HG03432 (cell line): ENCODE measurements around the gene PIK3C2G.
"Not testable (repeated sequence)": the region's sequence is repeated elsewhere in the genome, so short reads cannot be mapped to it uniquely, and the experiment has no call there.

Experiments
- ATAC-seq: cut with Tn5 transposase; IDR thresholded peaks from one replicate; pipeline ENCODE4 v1.9.1; 2021; ENCODE audit warnings: mild to moderate bottlenecking, moderate library complexity; ENCODE audit not compliant: unreplicated experiment

Gene PIK3C2G

GRCh38 chr12:18467620-18468245 is 206.4 kb downstream of the PIK3C2G start:
- ATAC-seq: peak; percentile 82

GRCh38 chr12:18468246-18469075 is 207.1 kb downstream of the PIK3C2G start:
- no peak for ATAC-seq

DNA sequence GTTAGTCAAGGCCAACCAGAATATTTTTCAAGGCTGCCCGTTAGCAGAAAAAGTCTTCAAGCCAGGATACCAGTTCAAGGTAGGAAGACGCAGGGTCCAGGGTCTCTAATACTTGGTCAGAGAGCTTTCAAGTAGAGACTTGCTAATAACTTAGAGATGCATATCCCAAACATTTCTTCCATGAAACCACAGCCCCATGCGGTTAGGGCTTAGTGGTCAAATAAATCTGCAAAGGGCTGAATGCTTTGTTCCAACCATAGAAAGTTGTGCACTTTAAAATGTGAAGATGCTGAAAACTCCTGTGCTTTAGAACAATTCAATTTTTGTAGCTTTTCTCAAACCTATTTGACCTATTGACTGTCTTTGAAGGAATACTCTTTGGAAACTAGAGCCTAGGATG is 208.9 kb downstream of the PIK3C2G start:
- ATAC-seq: no peak

DNA sequence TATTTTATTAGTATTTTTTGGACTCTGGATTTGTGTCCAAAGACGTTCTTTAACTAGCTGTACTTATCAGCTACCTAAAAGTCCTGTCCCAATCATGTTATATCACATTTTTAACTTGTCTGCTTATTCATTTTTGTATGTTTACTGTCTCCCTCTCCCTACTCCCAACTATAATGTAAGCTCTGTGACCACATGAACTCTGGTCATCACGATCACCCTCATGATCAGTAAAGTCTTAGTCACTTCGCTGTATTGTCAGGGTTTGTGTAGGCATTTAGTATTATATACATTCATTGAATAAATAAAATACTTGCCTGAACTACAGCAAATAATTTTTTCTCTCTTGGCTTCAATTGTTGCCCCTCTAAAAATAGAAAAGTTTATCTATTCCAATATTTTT is 211.0 kb downstream of the PIK3C2G start:
- ATAC-seq: no peak

DNA sequence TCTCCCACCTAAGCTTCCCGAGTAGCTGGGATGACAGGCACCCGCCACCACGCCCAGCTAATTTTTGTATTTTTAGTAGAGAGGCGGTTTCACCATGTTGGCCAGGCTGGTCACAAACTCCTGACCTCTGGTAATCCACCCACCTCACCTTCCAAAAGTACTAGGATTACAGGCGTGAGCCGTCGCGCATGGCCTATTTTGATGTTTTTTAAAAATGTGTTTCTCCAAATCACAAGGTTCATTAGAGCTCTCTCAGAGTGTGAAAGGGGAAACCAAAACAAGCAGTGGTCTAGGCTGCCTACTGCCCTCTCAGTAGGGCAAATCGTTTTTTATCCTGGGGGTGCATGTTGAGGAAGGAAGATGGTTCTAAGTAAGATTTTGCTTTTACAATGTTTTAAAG is 211.5 kb downstream of the PIK3C2G start:
- no peak for ATAC-seq

GRCh38 chr12:18476861-18477260 is 215.5 kb downstream of the PIK3C2G start:
- no peak for ATAC-seq

DNA sequence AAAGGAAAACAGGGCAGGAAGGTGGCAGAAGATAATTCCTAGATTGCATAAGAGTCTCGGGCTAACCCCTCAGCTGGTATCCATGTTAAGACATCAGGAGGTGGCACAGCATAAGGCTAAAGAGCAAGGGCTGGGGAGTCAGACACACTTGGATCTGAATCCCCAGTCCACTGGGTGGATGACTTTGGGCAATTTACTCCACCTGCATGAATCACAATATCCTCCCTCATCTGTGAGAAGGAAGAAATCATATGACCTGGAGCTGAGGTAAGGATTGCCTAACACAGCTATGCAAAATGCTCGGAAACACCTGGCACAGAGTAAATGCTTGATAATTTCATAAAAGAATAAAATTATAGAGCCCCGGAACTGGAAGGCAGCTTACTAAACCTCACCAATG is 217.9 kb downstream of the PIK3C2G start:
- no peak for ATAC-seq

DNA sequence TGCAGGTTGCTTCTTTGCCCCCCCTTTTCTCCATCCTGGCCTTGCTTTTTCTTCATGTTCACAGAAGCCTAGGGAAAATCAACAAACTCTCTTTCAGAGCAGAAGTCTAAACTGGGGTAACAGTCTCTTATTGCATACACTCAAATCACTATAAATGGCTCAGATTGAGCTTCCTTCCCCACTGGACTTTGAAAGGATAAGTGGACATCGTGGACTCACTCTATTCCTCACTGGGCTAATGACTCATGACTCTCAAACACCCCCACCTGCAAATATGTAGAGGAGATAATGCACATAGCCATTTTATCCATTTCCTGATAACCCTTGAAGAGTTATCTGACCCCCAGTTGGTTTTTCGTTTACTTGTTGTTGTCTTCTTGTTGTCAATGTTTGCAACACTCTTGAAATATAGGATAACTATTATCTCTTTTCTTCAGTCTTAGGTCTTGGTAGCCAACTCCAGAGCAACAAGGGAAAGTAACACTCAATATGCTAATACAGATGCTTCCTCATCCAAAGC is 221.3 kb downstream of the PIK3C2G start:
- ATAC-seq: no peak

DNA sequence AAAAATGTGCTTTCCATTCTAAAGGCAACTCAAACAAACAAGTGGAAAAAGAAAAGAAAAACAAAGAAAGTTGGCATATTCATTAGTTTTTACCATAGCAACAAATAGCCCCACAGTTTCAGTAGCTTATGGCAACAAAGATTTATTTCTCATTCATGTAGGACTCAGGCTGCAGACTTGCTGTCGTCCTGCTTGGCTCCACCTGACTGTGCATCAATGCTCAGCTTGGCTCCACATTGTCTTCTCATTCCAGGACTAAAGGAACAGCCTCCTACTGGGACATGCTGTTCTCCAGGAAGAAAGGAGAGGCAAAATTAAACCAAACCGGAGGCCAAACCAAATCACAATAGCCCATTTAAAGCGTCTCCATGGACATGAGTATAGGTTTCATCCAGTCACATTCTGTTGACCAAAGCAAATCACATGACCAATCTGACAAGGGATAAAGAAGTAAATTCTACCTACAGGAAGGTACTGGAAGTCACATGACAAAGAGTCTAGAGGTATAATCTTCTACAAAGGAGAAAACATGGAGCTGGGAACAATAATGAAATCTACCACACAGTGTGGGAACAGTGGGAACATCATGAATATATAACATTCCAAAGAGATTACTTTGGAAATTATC is 222.5 kb downstream of the PIK3C2G start:
- no peak for ATAC-seq

GRCh38 chr12:18486036-18486435 is 224.7 kb downstream of the PIK3C2G start:
- no peak for ATAC-seq

DNA sequence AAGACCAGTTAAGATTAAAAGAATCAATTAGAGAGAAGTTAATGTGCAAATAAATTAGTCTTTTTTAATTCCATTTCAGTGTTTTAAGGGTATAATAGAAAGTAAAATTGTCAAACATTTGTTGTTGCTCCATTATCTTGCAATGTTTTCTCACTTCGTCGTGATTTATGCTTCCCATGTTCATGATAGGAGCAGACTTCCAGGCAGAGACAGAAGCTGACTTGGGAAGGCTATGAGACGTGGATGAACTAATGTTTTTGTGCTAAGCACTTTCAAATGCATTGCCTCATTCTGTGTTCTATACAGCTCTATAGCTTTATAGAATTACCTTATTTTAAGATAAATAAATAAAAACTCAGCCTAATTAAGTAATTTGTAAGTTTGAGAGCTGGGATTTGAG is 226.2 kb downstream of the PIK3C2G start:
- ATAC-seq: no peak

- ATAC-seq: no peak
Observed at GRCh38 chr12:18492372-18493025, 231.2 kb downstream of the PIK3C2G start.

DNA sequence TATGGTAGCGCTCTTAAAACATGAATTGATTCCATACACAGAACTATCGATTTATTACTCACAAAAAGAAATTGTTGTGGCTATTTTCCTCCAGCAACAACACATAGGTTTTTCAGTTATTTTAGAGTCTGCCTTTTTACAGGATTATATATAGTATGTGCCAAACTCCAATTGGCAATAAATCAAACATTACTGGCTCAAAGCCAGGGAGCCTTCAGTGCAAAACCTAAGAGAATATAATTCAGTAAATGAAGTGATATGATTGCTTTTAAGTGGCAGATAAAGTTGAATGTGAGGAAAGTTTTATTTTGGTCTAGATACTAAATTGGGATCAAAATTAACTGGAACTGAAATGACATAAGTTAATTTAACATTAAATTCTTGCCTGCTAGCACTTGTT is 234.8 kb downstream of the PIK3C2G start:
- no peak for ATAC-seq

DNA sequence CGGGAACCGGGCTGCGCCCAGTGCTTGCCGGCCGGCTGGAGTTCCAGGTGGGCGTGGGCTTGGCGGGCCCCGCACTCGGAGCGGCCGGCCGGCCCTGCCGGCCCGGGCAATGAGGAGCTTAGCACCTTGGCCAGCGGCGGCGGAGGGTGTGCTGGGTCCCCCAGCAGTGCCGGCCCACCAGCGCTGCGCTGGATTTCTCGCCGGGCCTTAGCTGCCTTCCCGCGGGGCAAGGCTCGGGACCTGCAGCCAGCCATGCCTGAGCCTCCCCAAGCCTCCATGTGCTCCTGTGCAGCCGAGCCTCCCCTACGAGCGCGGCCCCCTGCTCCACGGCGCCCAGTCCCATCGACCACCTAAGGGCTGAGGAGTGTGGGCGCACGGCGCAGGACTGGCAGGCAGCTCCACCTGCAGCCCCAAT is 238.8 kb downstream of the PIK3C2G start:
- ATAC-seq: not testable (repeated sequence)

DNA sequence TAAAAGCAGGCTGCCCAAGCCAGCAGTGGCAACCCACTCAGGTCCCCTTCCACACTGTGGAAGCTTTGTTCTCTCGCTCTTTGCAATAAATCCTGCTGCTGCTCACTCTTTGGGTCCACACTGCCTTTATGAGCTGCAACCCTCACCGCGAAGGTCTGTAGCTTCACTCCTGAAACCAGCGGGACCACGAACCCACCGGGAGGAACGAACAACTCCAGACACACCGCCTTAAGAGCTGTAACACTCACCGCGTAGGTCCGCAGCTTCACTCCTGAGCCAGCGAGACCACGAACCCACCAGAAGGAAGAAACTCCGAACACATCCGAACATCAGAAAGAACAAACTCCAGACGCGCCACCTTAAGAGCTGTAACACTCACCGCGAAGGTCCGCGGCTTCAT is 239.4 kb downstream of the PIK3C2G start:
- not testable (repeated sequence) for ATAC-seq

- ATAC-seq: no peak
Observed at GRCh38 chr12:18502422-18502968, 241.2 kb downstream of the PIK3C2G start.

DNA sequence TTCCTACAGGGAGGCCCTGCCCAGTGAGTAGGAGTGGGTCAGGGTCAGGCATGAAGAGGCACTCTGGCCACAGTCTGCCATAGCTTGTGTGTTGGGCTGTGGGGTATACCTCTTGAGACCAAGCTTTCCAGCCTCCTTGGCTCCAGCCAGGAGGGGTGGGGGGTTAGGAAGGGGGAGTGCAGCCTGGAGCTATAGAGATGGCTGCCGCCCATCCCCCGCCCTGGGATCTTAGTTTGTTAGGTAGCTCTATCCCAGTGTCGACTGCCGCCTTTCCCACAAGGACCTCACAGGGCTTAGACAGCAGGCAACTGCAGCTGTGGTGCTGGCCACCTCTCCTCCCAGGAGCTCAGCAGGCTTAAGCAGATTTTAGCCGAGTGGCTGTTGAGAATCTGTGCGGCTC is 260.1 kb downstream of the PIK3C2G start:
- no peak for ATAC-seq

GRCh38 chr12:18522806-18523205 is 261.5 kb downstream of the PIK3C2G start:
- ATAC-seq: no peak

DNA sequence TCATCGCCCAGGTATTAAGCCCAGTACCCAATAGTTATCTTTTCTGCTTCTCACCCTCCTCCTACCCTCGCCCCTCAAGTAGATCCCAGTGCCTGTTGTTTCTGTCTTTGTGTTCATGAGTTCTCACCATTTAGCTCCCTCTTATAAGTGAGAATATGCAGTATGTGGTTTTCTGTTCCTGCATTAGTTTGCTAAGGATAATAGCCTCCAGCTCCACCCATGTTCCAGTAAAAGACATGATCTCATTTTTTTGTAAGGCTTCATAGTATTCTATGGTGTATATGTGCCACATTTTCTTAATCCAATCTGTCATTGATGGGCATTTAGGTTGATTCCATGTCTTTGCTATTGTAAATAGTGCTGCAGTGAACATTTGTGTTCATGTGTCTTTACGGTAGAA is 281.2 kb downstream of the PIK3C2G start:
- not testable (repeated sequence) for ATAC-seq

DNA sequence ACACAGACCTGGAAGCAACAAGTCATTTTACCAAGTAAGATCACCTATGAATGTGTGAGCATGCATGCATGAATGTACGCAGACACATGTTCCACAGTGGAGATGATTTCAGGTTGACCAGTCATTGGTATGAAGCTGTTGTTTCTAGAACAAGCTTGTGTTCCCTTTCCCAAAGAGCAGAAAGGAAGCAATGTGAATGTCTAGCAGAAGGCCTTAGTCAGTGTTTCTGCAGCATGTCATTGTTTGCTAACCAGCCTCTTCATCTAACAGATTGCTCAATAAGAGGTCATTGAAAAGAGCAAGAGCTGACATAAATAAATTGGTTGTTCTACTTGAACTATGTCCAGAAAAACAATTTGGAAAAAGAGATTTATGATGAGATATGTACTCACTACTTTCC is 285.1 kb downstream of the PIK3C2G start:
- no peak for ATAC-seq

DNA sequence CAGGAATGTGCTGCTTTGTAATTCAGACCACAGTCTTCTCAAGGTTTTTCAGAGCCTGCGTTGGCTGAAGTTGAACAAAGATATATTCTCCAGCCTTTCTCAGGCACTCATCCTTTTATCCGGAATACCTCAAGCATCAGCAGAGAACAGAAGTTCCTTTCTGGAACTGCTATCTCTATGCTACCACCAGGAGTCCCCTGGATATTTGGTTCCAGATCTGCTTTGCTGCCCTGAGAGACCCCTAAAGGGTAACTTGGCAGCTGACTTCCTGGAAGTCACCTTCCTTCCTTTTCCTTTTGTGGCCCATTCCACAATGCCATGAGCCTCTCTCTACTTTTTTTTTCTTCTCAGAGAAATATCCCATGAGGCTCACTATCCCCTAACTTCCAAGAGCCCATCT is 288.3 kb downstream of the PIK3C2G start:
- ATAC-seq: no peak
